ENCODE measurements around the gene ADPRM.
"Not testable (repeated sequence)": the region's sequence is repeated elsewhere in the genome, so short reads cannot be mapped to it uniquely, and the experiment has no call there.

ADPRM gene, protein sequence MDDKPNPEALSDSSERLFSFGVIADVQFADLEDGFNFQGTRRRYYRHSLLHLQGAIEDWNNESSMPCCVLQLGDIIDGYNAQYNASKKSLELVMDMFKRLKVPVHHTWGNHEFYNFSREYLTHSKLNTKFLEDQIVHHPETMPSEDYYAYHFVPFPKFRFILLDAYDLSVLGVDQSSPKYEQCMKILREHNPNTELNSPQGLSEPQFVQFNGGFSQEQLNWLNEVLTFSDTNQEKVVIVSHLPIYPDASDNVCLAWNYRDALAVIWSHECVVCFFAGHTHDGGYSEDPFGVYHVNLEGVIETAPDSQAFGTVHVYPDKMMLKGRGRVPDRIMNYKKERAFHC

GRCh38 chr17:10697092-10698081, at the start of gene ADPRM, which contains the start of gene SCO1:
Gene ADPRM, plus strand, starts transcription at chr17:10697594. Its CDS starts 7,333 bp downstream, at chr17:10704927.
Gene SCO1, minus strand, starts transcription at chr17:10697533. Its CDS starts 26 bp downstream, at chr17:10697507.
- peak; percentile 94 for DNase-seq (ENCODE audit: low read depth)

- DNase-seq (ENCODE audit: low read depth) = no peak
Observed at GRCh38 chr17:10648381-10648780, 49.0 kb upstream of the ADPRM start.

- peak; percentile 55 for DNase-seq (ENCODE audit: low read depth)
Observed at GRCh38 chr17:10648956-10649355, 48.4 kb upstream of the ADPRM start.

DNA sequence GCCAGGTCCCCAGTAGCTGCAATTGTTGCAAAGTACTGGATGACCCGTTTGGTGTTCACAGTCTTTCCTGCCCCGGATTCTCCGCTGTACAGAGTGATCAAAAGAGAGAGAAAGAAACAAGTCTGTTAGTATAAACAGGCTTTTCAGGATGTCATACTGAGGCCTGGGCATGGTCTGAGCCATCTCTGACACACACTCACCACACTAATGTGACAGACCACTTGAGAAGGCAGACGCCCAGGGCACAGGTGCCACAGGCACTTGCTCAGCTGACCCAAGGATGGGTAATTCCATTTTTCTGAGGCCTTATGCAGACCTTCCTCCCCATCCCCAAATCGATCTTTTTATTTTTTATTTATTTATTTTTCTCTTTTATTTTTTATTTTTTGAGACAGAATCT, 47.8 kb upstream of the ADPRM start:
- DNase-seq (ENCODE audit: low read depth) = no peak

- no peak for DNase-seq (ENCODE audit: low read depth)
Observed at GRCh38 chr17:10651927-10652326, 45.5 kb upstream of the ADPRM start.

GRCh38 chr17:10652984-10653659, 44.3 kb upstream of the ADPRM start:
- DNase-seq (ENCODE audit: low read depth) = no peak

- no peak for DNase-seq (ENCODE audit: low read depth)
Observed at GRCh38 chr17:10653987-10654386, 43.4 kb upstream of the ADPRM start.

- no peak for DNase-seq (ENCODE audit: low read depth)
Observed at GRCh38 chr17:10657148-10657547, 40.2 kb upstream of the ADPRM start, which contains the start of gene MYH3. Gene MYH3, minus strand, starts transcription at chr17:10657309. Its CDS starts 2,245 bp downstream, at chr17:10655064.

GRCh38 chr17:10657879-10658278, 39.5 kb upstream of the ADPRM start:
- DNase-seq (ENCODE audit: low read depth) = no peak

GRCh38 chr17:10661437-10661836, 36.0 kb upstream of the ADPRM start:
- DNase-seq (ENCODE audit: low read depth) = peak; percentile 10

GRCh38 chr17:10663231-10663630, 34.2 kb upstream of the ADPRM start:
- no peak for DNase-seq (ENCODE audit: low read depth)

GRCh38 chr17:10664571-10664970, 32.8 kb upstream of the ADPRM start:
- DNase-seq (ENCODE audit: low read depth) = no peak

DNA sequence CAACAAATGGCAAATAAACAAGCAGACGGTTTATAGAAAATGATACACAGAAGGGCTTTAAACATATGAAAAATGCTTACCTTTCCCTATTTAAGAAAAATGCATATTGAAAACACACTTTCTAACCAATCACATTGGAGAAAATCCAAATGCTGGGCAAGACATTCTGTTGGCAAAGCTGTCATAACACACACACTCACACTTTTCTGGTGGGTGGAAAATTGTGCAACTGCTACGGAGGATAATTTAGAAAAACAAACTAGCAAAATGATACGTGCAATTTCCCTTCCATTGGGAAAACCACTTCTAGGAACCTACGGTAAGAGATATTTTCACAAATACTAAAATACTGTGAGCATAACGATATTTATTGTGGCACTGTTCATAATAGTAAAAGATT, 30.5 kb upstream of the ADPRM start:
- peak; percentile 24 for DNase-seq (ENCODE audit: low read depth)

GRCh38 chr17:10668775-10669174, 28.6 kb upstream of the ADPRM start:
- DNase-seq (ENCODE audit: low read depth) = peak; percentile 60

DNA sequence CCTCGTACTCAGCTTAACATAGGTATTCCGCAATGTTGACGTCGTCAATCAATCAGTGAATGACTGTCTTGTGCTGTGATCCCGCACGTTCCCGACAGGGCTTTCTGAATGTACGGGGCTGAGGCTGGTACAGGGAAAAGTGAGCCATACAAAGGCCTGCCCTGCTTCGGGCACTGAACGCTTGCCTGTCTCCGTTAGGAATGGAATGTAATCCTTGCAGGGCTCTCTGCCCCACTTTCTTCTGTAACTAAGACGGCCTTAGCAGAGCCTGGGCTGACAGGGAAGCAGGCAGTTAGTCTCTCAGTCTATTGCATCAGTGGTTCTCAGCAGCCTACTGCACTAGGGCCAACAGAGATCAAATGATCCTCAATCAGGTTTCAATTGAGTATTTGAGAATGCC, 24.1 kb upstream of the ADPRM start:
- no peak for DNase-seq (ENCODE audit: low read depth)

- DNase-seq (ENCODE audit: low read depth) = no peak
Observed at GRCh38 chr17:10674704-10675103, 22.7 kb upstream of the ADPRM start.

DNA sequence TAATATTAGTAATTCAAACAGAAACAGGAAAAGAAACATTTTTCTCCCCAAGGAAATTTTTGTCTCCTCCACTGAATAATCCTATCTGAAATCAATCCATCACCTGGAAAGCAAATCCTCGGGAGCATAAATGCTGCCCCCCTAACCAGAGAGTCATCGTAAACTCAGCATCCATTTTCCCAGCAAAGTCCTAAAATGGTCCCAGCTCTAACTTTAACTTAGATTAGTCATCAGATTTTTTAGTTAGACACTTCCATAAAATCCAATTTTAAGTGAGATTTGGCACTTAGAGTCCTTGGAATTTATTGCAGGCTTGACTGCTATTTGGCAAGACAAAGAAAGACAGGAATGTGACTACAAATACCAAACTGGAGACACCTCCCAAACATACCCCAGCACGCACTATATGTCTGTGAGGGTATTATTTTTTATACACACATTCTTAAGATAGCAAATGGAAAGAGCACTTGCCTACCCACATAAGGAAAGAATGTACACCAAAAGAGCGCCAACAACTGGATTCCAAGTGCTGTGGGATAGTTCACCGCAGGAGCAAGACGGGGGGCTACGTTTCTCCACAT, 15.4 kb upstream of the ADPRM start:
- DNase-seq (ENCODE audit: low read depth) = peak; percentile 35

DNA sequence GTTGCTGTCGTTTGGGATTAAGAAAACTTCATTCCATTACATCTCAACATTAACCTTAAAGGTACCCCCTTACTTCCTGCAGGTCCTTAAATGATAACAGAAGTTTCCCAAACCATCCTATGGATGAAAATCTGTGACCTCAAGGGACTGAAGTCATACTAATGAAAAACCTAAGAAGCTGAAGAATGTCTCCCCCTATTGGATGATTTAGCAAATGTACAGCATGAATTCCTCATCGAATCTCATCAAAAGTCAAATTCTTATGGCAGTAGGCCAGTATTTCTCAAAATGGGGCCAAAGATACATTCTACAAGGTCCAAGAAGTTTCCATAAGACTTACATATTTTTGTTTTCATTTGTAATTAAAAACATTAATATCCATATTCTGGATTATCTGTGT, 13.5 kb upstream of the ADPRM start:
- peak; percentile 40 for DNase-seq (ENCODE audit: low read depth)

GRCh38 chr17:10687499-10687898, 9.9 kb upstream of the ADPRM start:
- DNase-seq (ENCODE audit: low read depth) = no peak

GRCh38 chr17:10695875-10696407, 1.5 kb upstream of the ADPRM start:
- DNase-seq (ENCODE audit: low read depth) = not testable (repeated sequence)

DNA sequence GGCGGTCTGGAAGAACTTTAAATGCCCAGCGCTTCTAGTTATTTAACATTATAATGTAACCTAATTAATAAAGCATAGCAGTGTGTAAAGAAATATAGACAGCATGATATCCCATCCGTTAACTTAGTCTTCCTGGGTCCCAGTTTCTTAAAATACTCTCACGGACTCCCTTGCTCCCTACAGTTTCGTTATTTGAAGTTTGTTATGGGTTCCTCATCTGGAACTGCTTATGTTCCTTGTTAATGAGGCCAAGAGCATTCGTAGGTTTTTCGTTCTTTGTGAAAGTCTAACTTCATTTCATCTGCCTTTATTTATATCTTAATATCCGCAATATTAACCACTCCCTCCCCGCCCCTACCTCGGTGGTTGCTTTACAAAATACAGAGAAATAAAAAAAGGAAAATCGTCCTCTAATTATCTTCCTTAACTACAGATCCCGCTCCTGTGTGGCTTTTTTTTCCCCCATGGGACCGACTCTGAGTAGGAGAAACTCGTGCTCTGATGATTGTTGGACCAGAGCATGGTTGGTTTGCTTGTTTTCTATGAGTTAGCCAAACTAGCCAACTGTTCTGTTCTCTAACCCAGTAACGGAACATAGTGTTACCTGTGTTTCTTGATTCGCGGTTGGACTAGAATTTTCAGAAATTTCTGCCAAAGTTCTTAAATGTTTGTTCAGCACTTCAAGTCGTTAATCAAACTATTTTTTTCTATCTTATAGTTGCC, 863 bp downstream of the ADPRM start:
- peak; percentile 38 for DNase-seq (ENCODE audit: low read depth)

Data from iris pigment epithelial cell (primary cell).